Hepatocyte (in vitro differentiated cells): ENCODE measurements around the gene PHF12.

ENCODE experiments used
- CTCF ChIP-seq: fragments of 200-600 bp; sonication (generic); IDR thresholded peaks from 2 replicates; pipeline ENCODE4 v1.5.1; 2016; ENCODE audit warnings: antibody characterized with exemption, mild to moderate bottlenecking; ENCODE audit not compliant: poor library complexity
- EZH2phosphoT487 ChIP-seq: fragments of 200-600 bp; sonication (generic); IDR thresholded peaks from one replicate; pipeline ENCODE4 v1.6.1; 2018; ENCODE audit warnings: antibody characterized with exemption, mild to moderate bottlenecking, low read depth, moderate library complexity; ENCODE audit not compliant: unreplicated experiment, severe bottlenecking

- TF ChIP-seq EZH2phosphoT487 (no peak), CTCF (no peak)
Measured at GRCh38 chr17:28879886-28880571, 71.3 kb downstream of the PHF12 start.
